ENCODE measurements around the gene SCAF8.
A peak's percentile ranks its signal among the peaks of the same experiment; 100 is the strongest.

SCAF8 gene

DNA sequence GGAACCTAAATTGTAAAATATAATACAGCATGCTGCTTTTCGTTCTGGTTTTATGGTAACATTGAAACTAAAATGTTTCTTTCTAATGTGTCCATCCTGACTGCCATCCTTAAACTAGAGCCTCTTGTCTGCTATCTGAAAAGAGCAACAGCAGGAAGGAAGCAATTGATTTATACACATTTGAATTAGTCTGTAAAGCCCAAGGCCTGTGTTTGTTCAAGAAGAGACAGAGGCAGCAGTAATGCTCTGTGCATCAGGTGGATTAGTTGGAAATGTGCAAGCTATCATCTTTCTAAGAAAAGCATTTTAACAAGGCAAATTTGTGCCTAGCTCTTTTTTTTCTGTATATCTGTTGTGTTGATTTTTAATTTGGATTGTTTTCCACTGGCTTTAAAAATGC lies 128.6 kb downstream of the SCAF8 start:
- ATAC-seq (no peak), DNase-seq (no peak)
- Mint-ChIP-seq H3K36me3 (ENCODE audit: low read depth) (no peaks in the 10 kb centered on the region), H3K27me3 (no peaks in the 10 kb centered on the region), H3K4me3 (no peak overlapping the region), H3K4me1 (peaks cover 5% of the 10 kb centered on the region), H3K27ac (no peak overlapping the region), H3K9me3 (no peaks in the 10 kb centered on the region)

DNA sequence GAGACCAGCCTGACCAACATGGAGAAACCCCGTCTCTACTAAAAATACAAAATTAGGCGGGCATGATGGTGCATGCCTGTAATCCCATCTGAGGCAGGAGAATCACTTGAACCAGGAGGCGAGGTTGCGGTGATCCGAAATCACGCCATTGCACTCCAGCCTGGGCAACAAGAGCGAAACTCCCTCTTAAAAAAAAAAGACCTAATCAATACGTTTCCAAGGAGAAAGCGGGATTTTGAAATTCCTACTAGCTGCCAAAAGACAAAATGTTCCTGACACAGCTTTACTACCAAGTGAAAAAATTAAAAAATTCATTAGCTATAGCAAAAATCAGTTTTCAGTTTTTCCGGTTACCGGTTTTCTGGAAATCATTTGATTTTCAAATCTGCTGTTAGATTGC lies 129.3 kb downstream of the SCAF8 start:
- no peak overlapping the region for H3K27ac Mint-ChIP-seq
- H3K36me3 Mint-ChIP-seq (ENCODE audit: low read depth): no peaks in the 10 kb centered on the region
- no peak for ATAC-seq

DNA sequence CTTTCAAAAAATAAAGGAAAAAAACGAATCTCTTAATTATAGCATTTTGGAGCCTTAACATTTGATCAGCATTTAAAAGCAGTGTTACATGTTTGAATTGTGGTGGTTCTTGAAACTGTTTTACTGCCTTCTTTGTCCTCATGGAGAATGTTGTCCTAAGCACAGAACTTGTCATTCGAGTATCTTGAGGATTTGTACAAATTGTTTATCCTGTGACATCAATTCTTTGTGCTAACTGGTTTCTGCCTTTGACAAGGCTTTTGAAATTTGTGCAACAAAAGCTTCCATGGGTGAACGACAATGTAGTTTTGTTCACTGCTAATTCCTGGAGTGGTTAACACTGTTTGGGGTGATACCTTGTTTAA lies 130.8 kb downstream of the SCAF8 start:
- H3K4me1 Mint-ChIP-seq: peaks cover 8% of the 10 kb centered on the region
- no peak for DNase-seq
- H3K4me3 Mint-ChIP-seq: no peak overlapping the region
- ATAC-seq: no peak
- no peaks in the 10 kb centered on the region for H3K36me3 Mint-ChIP-seq (ENCODE audit: low read depth)
- H3K9me3 Mint-ChIP-seq: no peaks in the 10 kb centered on the region
- H3K27ac Mint-ChIP-seq: no peak overlapping the region
- H3K27me3 Mint-ChIP-seq: no peaks in the 10 kb centered on the region

More for the DNA sequence above, 129.3 kb downstream of the SCAF8 start:
- Mint-ChIP-seq H3K9me3 (no peaks in the 10 kb centered on the region), H3K4me3 (no peak overlapping the region), H3K27me3 (no peaks in the 10 kb centered on the region), H3K4me1 (peaks cover 5% of the 10 kb centered on the region)
- no peak for DNase-seq

DNA sequence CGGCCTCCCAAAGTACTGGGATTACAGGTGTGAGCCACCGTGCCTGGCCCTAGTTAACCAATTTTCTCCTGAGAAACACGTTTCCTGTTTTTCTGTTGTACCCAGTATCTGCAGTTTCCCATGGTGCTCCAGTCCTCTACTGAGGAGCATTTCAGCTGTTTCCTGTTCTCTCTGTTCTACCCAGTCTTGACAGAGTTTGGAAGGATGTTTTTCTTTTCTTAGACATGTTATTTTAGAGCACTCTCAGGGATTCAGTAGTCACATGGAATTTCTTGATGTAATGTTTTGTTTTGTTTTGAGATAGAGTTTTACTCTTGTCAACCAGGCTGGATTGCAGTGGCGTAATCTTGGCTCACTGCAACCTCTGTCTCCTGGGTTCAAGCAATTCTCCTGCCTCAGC lies 132.1 kb downstream of the SCAF8 start:
- no peak for ATAC-seq

DNA sequence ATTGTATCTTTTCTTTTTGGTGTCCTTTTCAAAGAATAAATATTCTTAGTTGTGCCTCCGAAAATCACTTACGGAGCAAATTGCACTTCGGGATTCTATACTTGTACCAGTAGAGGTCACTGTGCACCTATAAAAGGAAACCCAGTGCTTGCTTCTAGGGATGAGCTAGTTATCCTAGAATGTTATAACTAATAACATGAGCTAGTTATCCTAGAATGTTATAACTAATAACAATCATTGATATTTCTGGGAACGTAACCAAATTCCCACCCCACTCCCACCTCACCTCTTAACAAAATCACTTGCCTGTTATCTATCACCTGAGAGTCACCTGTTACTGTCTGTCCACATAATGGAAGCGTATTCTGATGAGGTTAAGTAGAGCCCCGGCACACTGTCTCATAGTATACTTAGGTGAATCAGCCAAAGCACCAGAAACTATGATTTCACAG lies 135.0 kb downstream of the SCAF8 start:
- ATAC-seq (no peak), DNase-seq (no peak)
- Mint-ChIP-seq H3K4me3 (no peak overlapping the region), H3K36me3 (ENCODE audit: low read depth) (no peaks in the 10 kb centered on the region), H3K27ac (no peak overlapping the region), H3K27me3 (no peaks in the 10 kb centered on the region), H3K9me3 (no peaks in the 10 kb centered on the region), H3K4me1 (peaks cover 8% of the 10 kb centered on the region)

More for the DNA sequence above, 132.1 kb downstream of the SCAF8 start:
- peaks cover 8% of the 10 kb centered on the region for H3K4me1 Mint-ChIP-seq
- H3K27ac Mint-ChIP-seq: no peak overlapping the region
- no peaks in the 10 kb centered on the region for H3K9me3 Mint-ChIP-seq
- DNase-seq: no peak
- H3K4me3 Mint-ChIP-seq: no peak overlapping the region
- no peaks in the 10 kb centered on the region for H3K27me3 Mint-ChIP-seq
- no peaks in the 10 kb centered on the region for H3K36me3 Mint-ChIP-seq (ENCODE audit: low read depth)

DNA sequence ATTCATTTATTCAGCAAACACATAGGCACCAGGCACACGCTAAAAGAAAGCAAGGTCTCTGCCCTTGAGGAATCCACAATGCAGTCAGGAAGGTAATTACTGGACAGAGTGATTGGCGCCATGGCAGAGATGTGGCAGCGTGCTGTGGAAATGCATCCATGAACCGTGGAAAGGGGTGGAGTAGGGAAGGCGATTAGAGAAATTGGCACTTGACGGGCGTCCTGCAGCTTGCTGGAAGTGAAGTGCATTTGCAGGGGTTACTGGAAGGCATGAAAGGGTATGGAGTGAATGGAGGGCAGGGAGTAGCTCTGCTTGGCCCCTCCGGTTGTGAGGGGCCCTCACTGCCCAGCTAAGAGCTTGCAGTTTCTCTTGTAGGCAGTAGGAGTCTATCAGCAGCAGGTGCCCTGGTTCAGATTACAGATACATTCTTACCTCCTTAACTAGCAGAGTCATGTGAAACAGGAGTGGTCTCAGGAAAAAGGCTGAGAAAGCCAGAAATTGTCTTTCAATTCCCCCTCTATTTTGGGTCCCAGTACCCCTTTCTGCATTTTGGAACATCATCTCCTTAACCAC lies 139.4 kb downstream of the SCAF8 start:
- H3K4me3 Mint-ChIP-seq: no peak overlapping the region
- ATAC-seq: no peak

DNA sequence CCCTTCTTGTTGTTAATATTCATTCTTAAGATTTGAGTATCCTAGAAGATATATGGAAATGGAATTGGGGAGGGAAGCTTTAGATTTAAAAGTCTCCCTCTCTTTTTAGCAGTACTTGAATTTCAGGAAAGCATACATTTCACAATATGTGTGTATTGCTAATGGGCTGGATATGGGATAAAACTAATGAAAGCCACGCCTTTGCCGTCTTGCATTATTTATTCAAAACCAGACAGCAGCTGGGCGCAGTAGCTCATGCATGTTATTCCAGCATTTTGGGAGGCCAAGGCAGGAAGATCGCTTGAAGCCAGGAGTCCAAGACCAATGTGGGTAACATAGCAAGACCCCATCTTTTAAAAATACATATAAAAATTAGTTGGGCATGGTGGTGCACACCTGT lies 140.3 kb downstream of the SCAF8 start:
- Mint-ChIP-seq H3K4me1 (peaks cover 6% of the 10 kb centered on the region), H3K27ac (no peak overlapping the region), H3K9me3 (no peaks in the 10 kb centered on the region), H3K36me3 (ENCODE audit: low read depth) (peaks cover 3% of the 10 kb centered on the region), H3K4me3 (no peak overlapping the region), H3K27me3 (no peaks in the 10 kb centered on the region)
- no peak for ATAC-seq
- DNase-seq: no peak

More for the DNA sequence above, 139.4 kb downstream of the SCAF8 start:
- Mint-ChIP-seq H3K36me3 (ENCODE audit: low read depth) (peaks cover 2% of the 10 kb centered on the region), H3K9me3 (no peaks in the 10 kb centered on the region), H3K27ac (no peak overlapping the region), H3K27me3 (no peaks in the 10 kb centered on the region), H3K4me1 (peaks cover 5% of the 10 kb centered on the region)
- DNase-seq: no peak

DNA sequence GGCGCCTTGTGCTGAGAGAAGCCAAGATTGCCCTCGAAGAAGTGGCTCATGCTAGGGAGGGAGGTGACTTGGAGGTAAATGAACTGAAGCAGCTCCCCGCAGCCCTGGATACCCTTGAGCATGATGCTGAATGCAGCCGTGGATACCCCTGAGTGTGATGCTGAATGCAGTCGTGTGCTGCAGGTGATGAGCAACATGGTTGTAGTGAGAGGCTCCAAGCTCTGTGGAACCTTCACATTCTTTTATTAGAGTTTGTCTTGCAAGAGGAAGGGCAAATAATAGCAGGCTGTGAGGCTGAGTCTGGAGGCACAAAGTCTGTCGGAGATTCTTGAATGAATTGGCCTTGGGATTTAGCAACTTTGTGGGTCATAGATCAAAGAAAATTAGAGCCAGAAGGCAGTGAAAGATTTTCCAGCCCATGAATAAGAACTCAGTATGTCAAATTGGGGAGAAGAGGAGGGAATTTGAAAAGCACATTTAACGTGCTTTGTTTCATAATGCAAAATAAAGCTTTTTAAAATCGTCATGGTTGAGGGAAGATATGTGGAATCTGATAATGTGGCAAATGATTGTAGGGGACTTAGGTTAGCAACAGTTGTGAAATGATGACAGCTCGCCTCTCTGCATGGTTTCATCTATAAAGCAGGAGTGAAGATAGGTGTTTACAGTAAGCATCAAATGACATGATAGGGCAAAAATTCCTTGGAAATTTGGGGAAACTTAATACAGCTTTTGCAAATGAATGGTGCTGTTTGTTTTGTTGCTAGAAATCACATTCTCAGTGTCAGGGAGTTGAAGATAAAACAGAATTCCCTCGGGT lies 141.8 kb downstream of the SCAF8 start:
- Mint-ChIP-seq H3K4me1 (peaks cover 6% of the 10 kb centered on the region), H3K4me3 (no peak overlapping the region), H3K9me3 (no peaks in the 10 kb centered on the region), H3K27ac (no peak overlapping the region), H3K27me3 (no peaks in the 10 kb centered on the region), H3K36me3 (ENCODE audit: low read depth) (peaks cover 8% of the 10 kb centered on the region)
- no peak for DNase-seq
- no peak for ATAC-seq

DNA sequence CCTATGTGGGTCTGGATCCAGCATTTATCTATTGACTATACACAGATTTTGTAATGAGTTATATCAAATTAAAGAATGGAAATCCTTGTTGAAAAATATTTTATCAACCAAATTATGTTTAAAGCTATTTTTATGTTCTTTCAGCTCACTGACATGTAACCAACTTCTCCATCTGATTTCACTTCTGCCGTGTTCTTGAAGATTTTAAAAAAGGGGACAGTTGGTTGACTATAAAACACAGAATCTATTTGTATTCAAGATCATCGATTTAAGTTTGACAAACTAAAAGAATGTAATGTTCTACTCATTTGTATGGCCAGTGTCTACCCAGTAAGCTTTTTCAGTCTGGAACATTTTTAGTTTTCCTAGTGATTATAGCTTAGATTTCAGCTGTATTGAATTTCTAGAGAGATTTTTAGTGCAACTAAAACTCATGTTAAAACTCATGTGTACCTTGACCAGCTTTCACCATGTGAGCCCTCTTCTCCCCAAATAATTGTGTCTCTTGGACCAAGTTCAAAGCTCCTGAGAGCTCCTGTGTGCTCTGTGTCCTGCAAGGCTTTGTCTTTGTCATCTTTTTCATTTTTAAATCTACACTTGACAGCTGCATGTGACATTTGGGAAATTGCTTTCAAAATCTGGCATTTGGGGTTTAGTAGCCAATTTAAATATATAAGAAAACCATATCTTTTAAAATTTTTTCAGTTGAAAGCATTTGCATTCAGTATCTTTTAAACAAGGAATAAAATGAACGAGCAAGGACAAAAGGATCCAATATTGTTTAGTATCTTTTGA lies 143.5 kb downstream of the SCAF8 start:
- no peaks in the 10 kb centered on the region for H3K9me3 Mint-ChIP-seq
- DNase-seq (no peak), ATAC-seq (no peak)
- no peaks in the 10 kb centered on the region for H3K27me3 Mint-ChIP-seq
- peaks cover 8% of the 10 kb centered on the region for H3K36me3 Mint-ChIP-seq (ENCODE audit: low read depth)
- no peak overlapping the region for H3K4me3 Mint-ChIP-seq
- no peak overlapping the region for H3K27ac Mint-ChIP-seq
- H3K4me1 Mint-ChIP-seq: peaks cover 6% of the 10 kb centered on the region

DNA sequence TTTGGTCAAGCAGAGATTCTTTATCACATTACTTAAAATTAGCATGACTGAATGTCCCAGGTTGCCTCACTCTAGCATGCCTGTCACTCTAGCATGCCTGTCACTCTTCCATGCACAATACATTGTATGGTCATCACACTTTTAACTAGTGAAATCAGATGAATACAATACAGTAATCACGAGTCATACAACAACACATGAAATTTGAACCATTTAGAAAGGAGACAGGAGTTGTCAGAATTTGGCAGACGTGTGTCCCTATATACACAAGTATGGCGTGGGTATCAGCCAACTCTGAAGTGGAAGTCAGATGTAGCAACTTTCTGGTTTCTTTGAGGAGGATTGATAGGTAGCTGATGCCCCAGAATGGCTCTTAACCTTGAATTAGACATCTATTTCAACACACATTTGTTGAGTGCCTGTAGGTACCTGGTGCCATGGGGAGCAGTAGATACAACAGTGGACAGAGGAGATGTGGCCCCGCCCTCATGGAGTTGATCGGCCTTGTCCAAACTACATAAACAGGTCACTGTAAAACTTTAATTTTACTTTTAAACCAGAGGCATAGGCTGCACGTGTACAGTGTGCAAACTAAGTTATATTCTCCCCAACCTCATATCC lies 145.8 kb downstream of the SCAF8 start:
- Mint-ChIP-seq H3K9me3 (no peaks in the 10 kb centered on the region), H3K27ac (peak overlapping the region; percentile 11)

DNA sequence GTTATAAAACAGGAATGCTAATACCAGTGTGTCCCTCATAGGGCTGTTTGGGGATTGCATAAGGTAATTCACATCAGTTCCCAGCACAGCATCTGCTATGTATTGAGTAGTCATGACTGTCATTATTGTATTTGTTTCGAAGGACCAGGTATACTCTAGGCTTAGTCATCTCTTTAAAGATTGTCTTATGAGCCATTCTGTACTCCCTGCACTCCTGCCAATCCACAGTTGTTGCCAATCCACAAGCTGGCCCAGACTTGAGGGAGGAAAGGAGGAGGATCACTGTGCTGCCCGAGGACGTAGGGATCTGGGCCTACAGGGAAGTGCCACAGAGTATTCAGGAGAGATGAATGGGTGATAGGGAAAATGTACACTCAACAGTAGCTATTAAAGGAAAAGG lies 148.9 kb downstream of the SCAF8 start:
- H3K9me3 Mint-ChIP-seq: no peaks in the 10 kb centered on the region
- H3K27me3 Mint-ChIP-seq: no peaks in the 10 kb centered on the region

More for the DNA sequence above, 145.8 kb downstream of the SCAF8 start:
- H3K4me1 Mint-ChIP-seq: peaks cover 6% of the 10 kb centered on the region
- peaks cover 18% of the 10 kb centered on the region for H3K36me3 Mint-ChIP-seq (ENCODE audit: low read depth)
- H3K27me3 Mint-ChIP-seq: no peaks in the 10 kb centered on the region
- H3K4me3 Mint-ChIP-seq: no peak overlapping the region
- DNase-seq (no peak), ATAC-seq (no peak)

More for the DNA sequence above, 148.9 kb downstream of the SCAF8 start:
- peaks cover 17% of the 10 kb centered on the region for H3K36me3 Mint-ChIP-seq (ENCODE audit: low read depth)
- H3K4me3 Mint-ChIP-seq: no peak overlapping the region
- H3K4me1 Mint-ChIP-seq: peaks cover 6% of the 10 kb centered on the region
- no peak overlapping the region for H3K27ac Mint-ChIP-seq
- no peak for ATAC-seq
- no peak for DNase-seq

All from activated naive CD8-positive, alpha-beta T cell treated with anti-CD3 and anti-CD28 coated beads, Interleukin-2, amount 50 U/mL, for 24 hours (primary cell).